Cardiac septum (tissue), 1 donor: Measurements from ENCODE around the gene CCL18. TPM values are rescaled to one million over a fixed set of nuclear protein-coding genes. Genes with fewer than 3 reads are reported as not detected.
"Not testable (repeated sequence)": the region's sequence is repeated elsewhere in the genome, so short reads cannot be mapped to it uniquely, and the experiment has no call there.

Experiments
- DNase-seq: peaks from one replicate; pipeline ENCODE4 v3.0.0-alpha.2; 2020; ENCODE audit warnings: low spot score
- intact Hi-C: fragments of 100-400 bp; cut with DNase I; formaldehyde crosslinking; loops from one replicate; pipeline ENCODE4 v1.14.0; 2022
- total RNA-seq: library from RNA; stranded (reverse); fragmentation: NEBNext Ultra II Directional; extraction: Animal tissue kit (Norgen Biotek cat#: 25700); gene quantifications from one replicate; pipeline ENCODE4 v1.2.1, GENCODE V29; 2021
- donor health status: DM: no; HTN: no; CAD: no.

CCL18 gene
- total RNA-seq, 1 donor from 2014 or later, result 2.3 TPM

- no peak for DNase-seq
- intact Hi-C loops, result no loop called here
These were observed 30.2 kb downstream of the CCL18 start for GRCh38 chr17:36094232-36094631.

GRCh38 chr17:36094746-36095145, 30.7 kb downstream of the CCL18 start:
- no peak for DNase-seq
- intact Hi-C loops, result no loop called here

- DNase-seq, result no peak
- intact Hi-C loops, result no loop called here
These were observed 31.9 kb downstream of the CCL18 start for GRCh38 chr17:36095992-36096391.

- DNase-seq, intact Hi-C loops: not testable (repeated sequence)
These were observed 34.9 kb downstream of the CCL18 start for GRCh38 chr17:36099004-36099403.

GRCh38 chr17:36103401-36103975, 39.4 kb downstream of the CCL18 start, which contains the start of gene CCL4:
Gene CCL4 (plus strand): TSS chr17:36103827. CDS start chr17:36103906, 79 bp downstream.
- intact Hi-C loops, DNase-seq: not testable (repeated sequence)

GRCh38 chr17:36104246-36104645, 40.2 kb downstream of the CCL18 start:
- DNase-seq, intact Hi-C loops: not testable (repeated sequence)

- intact Hi-C loops, result no loop called here
- no peak for DNase-seq
These were observed 40.7 kb downstream of the CCL18 start for GRCh38 chr17:36104701-36105181.

GRCh38 chr17:36105781-36106492, 41.9 kb downstream of the CCL18 start:
- intact Hi-C loops, result no loop called here

GRCh38 chr17:36106493-36106835, 42.4 kb downstream of the CCL18 start:
- no peak for DNase-seq
- intact Hi-C loops, result no loop called here

More at GRCh38 chr17:36105781-36106492, 41.9 kb downstream of the CCL18 start:
- DNase-seq, result no peak

GRCh38 chr17:36107660-36108059, 43.6 kb downstream of the CCL18 start:
- intact Hi-C loops, result no loop called here
- DNase-seq, result no peak

- intact Hi-C loops, DNase-seq: not testable (repeated sequence)
These were observed 44.2 kb downstream of the CCL18 start for GRCh38 chr17:36108265-36108664.

- DNase-seq, result no peak
- intact Hi-C loops, result loop anchor here (10.0 kb wide), 1 partner anchor 74 kb away; no protein-coding TSS in a partner anchor
These were observed 47.0 kb downstream of the CCL18 start for GRCh38 chr17:36111068-36111490.

GRCh38 chr17:36112572-36112971, 48.5 kb downstream of the CCL18 start:
- intact Hi-C loops, result loop anchor here (10.0 kb wide), 1 partner anchor 72 kb away; no protein-coding TSS in a partner anchor
- DNase-seq, result no peak

GRCh38 chr17:36113131-36113530, 49.1 kb downstream of the CCL18 start:
- intact Hi-C loops, result loop anchor here (10.0 kb wide), 1 partner anchor 72 kb away; no protein-coding TSS in a partner anchor
- DNase-seq, result not testable (repeated sequence)

GRCh38 chr17:36114971-36115648, 51.0 kb downstream of the CCL18 start:
- DNase-seq, result not testable (repeated sequence)
- intact Hi-C loops, result loop anchor here (10.0 kb wide), 1 partner anchor 70 kb away; no protein-coding TSS in a partner anchor

- intact Hi-C loops, result loop anchor here (10.0 kb wide), 1 partner anchor 69 kb away; no protein-coding TSS in a partner anchor
- not testable (repeated sequence) for DNase-seq
These were observed 51.5 kb downstream of the CCL18 start for GRCh38 chr17:36115649-36115977.

- DNase-seq, result no peak
- intact Hi-C loops, result loop anchor here (10.0 kb wide), 1 partner anchor 67 kb away; no protein-coding TSS in a partner anchor
These were observed 53.7 kb downstream of the CCL18 start for GRCh38 chr17:36117505-36118382.

GRCh38 chr17:36118477-36119353, 54.6 kb downstream of the CCL18 start:
- intact Hi-C loops, result loop anchor here (10.0 kb wide), 1 partner anchor 66 kb away; no protein-coding TSS in a partner anchor
- no peak for DNase-seq
